Right lobe of liver (tissue), 6 donors: ENCODE results near the gene PRKAR1B. TPM values are rescaled to one million over a fixed set of nuclear protein-coding genes. Genes with fewer than 3 reads are reported as not detected.

Source experiments
- ATAC-seq, 4 donors: fragments of 200-7000 bp; cut with Tn5 transposase; one replicate each; pipeline ENCODE4 v1.9.1; 2020; ENCODE audit warnings: mild to moderate bottlenecking in 4 of 4, moderate library complexity in 4 of 4
- DNase-seq, 3 donors: peaks; one replicate each; pipeline ENCODE4 v3.0.0-alpha.2; 2020
- H3K27ac ChIP-seq, 3 donors: fragments of 200-600 bp; one replicate each; pipeline ENCODE4 v1.8.0; 2022
- H3K27me3 ChIP-seq, 2 donors: fragments of 200-600 bp; one replicate each; pipeline ENCODE4 v1.8.0; 2022
- H3K36me3 ChIP-seq, 4 donors: fragments of 200-600 bp; sonication (generic) in 1 of 4; one replicate each; pipeline versions ENCODE4 v1.5.1 to v1.8.0; 2017 to 2022; ENCODE audit warnings: control low read depth in 1 of 4
- H3K4me1 ChIP-seq, 4 donors: fragments of 200-600 bp; sonication (generic) in 1 of 4; one replicate each; pipeline versions ENCODE4 v1.5.1 to v1.8.0; 2017 to 2022; ENCODE audit warnings: control low read depth in 1 of 4
- H3K4me3 ChIP-seq, 3 donors: fragments of 200-600 bp; one replicate each; pipeline ENCODE4 v1.8.0; 2022
- H3K9me3 ChIP-seq, 4 donors: fragments of 200-600 bp; sonication (generic) in 1 of 4; one replicate each; pipeline versions ENCODE4 v1.5.1 to v1.8.0; 2017 to 2022; ENCODE audit warnings: control low read depth in 1 of 4
- POLR2A ChIP-seq: fragments of 450-650 bp; IDR thresholded peaks from one replicate; pipeline ENCODE4 v1.6.1; 2017; ENCODE audit warnings: antibody characterized with exemption, mild to moderate bottlenecking
- WGBS: methylation state at CpG from one replicate; pipeline ENCODE4 v1.1.6; 2018; ENCODE audit warnings: low coverage, low lambda C conversion rate; ENCODE audit not compliant: insufficient coverage; ENCODE audit errors: missing lambda C conversion rate; 5-methylcytosine and 5-hydroxymethylcytosine counted together
- intact Hi-C, 2 donors: fragments of 100-400 bp; cut with DNase I; formaldehyde crosslinking; loops; one replicate each; pipeline versions ENCODE4 v1.11.2 to v1.14.1; 2022
- total RNA-seq, 6 experiments: library from RNA; depleted of rRNA in 2 of 6; stranded (reverse); fragments of >200 nt in 2 of 6; fragmentation: NEBNext Ultra II Directional in 3 of 6; extraction: Animal tissue kit (Norgen Biotek cat#: 25700) in 3 of 6; gene quantifications; one replicate each; pipeline versions ENCODE4 v1.1.0 to v1.2.4, GENCODE V29; 2016 to 2023
- TF ChIP-seq, protein P1 (sequence below), 4 donors: fragments of 200-600 bp in 3 of 4; fragments of 450-650 bp in 1 of 4; IDR thresholded peaks; one replicate each; pipeline versions ENCODE4 v1.5.1 to v1.8.0; 2016 to 2022; ENCODE audit warnings: antibody characterized with exemption in 4 of 4, mild to moderate bottlenecking in 2 of 4
- donor health status: DM: no; HTN: yes; CAD: no.
- donor health status: DM: no; HTN: no; CAD: no.
- donor health status: DM: no; HTN: no; CAD: no.
- donor health status: DM: no; HTN: yes; CAD: no.
- donor health status: DM: no; HTN: yes; CAD: no.

Gene PRKAR1B
- total RNA-seq, 6 experiments from 2014 or later = 4.7 to 20.8 (median 11.3) TPM

- Histone ChIP-seq H3K36me3 (no peaks in the 10 kb centered on the region), H3K27ac (no peak overlapping the region), H3K4me1 (no peaks in the 10 kb centered on the region), H3K9me3 (no peaks in the 10 kb centered on the region), H3K4me3 (no peak overlapping the region), H3K27me3 (no peaks in the 10 kb centered on the region)
- WGBS = 87% methylated on average over 15 of the region's 26 CpGs
- TF ChIP-seq, protein P1, sequence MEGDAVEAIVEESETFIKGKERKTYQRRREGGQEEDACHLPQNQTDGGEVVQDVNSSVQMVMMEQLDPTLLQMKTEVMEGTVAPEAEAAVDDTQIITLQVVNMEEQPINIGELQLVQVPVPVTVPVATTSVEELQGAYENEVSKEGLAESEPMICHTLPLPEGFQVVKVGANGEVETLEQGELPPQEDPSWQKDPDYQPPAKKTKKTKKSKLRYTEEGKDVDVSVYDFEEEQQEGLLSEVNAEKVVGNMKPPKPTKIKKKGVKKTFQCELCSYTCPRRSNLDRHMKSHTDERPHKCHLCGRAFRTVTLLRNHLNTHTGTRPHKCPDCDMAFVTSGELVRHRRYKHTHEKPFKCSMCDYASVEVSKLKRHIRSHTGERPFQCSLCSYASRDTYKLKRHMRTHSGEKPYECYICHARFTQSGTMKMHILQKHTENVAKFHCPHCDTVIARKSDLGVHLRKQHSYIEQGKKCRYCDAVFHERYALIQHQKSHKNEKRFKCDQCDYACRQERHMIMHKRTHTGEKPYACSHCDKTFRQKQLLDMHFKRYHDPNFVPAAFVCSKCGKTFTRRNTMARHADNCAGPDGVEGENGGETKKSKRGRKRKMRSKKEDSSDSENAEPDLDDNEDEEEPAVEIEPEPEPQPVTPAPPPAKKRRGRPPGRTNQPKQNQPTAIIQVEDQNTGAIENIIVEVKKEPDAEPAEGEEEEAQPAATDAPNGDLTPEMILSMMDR (IDR thresholded peaks at IDR 0.05) = no peak
- TF ChIP-seq POLR2A = no peak
- ATAC-seq = no peak
- no peak for DNase-seq
- intact Hi-C loops = no loop called here
These were observed 162.8 kb downstream of the PRKAR1B start for GRCh38 chr7:564176-564865.

DNA sequence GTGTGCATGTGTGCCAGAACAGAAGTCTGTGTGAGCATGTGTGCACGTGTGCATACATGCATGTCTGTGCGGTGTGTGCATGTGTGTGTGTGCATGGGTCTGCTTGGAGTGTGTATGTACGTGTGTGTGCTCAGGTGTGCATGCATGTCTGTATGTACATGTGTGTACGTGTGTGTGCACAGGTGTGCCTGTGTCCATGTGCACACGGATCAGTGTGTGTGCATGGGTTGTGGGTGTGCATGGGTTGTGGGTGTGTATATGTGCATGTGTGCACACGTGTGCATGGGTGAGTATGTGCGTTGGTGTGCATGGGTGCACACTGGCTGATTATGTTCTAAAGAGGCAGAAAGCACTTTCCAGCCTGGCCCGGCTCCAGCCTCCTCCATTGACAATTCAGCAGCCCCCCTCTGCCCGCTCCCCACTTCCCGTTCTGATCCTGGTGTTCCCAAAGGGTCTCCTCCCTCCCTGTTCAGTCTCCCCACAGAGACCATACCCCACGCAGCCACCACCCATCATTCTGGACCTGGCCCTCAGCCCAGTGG is 163.4 kb downstream of the PRKAR1B start:
- no peaks in the 10 kb centered on the region for H3K36me3 ChIP-seq
- no peak overlapping the region for H3K4me3 ChIP-seq
- ATAC-seq (no peak), DNase-seq (no peak)
- H3K27me3 ChIP-seq = no peaks in the 10 kb centered on the region
- TF ChIP-seq, protein P1 (IDR thresholded peaks at IDR 0.05) = no peak
- H3K27ac ChIP-seq = no peak overlapping the region
- intact Hi-C loops = no loop called here
- no peaks in the 10 kb centered on the region for H3K9me3 ChIP-seq
- H3K4me1 ChIP-seq = no peaks in the 10 kb centered on the region
- WGBS = no CpG with 5 or more reads among the region's 11 CpGs

DNA sequence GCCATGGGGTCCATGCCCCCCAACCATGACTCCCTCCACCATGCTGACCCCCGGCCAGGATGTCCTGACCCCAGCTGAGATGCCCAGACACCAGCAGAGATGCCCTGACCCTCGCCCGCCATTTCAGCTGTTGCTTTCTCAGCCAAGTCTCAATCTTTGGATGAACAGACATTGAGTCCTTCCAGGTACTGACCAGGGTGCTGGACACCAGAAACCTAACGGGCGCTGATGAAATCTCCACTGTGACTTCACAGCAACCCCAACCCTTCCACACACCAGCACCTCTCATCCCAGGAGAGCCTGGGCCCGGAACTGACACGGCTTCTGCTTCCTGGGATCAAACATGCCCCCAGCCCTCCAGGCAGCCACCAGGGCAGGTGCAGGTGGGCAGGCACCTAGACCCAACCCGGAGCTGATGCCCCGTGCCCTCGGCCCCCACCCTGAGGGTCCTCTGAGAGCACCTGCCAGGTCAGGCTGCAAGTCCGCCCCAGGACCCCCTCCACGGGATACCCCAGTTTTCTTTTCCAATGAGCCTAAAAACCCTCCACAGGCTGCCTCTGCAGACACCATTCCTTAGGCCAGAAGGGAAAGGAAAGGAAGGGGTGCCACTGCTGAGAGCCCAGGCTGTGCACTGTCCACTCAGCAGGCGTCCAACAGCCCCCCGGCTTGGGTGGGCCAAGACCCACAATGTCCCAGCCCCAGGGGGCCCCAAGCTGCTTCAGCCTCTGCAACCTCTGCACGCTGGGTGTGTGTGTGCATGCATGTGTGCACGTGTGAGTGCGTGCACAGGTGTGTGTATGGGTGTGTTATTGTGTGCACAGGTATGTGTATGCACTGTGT is 164.1 kb downstream of the PRKAR1B start:
- Histone ChIP-seq H3K4me3 (no peak overlapping the region), H3K27me3 (no peaks in the 10 kb centered on the region), H3K9me3 (no peaks in the 10 kb centered on the region), H3K36me3 (no peaks in the 10 kb centered on the region), H3K4me1 (no peaks in the 10 kb centered on the region), H3K27ac (no peak overlapping the region)
- intact Hi-C loops = no loop called here
- TF ChIP-seq POLR2A = no peak
- TF ChIP-seq, protein P1 (IDR thresholded peaks at IDR 0.05) = no peak
- no peak for ATAC-seq
- DNase-seq = no peak
- 93% methylated on average over 9 of the region's 17 CpGs for WGBS

DNA sequence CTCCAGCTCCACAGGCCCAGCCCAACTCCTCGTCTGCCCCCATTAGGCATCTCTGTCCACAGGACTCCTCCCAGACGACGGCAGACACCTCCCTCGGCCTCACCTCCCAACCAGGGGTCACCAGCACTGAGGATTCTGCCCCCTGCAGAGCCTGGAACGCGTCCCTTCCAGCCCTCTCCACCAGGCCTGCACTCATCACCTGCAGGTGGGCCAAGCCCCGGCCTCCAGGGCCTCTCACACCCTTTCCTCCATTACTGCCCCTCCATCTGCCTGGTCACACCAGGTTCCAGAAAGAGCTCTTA is 164.8 kb downstream of the PRKAR1B start:
- H3K9me3 ChIP-seq = no peaks in the 10 kb centered on the region
- intact Hi-C loops = no loop called here
- H3K27ac ChIP-seq = no peak overlapping the region
- no peak overlapping the region for H3K4me3 ChIP-seq
- no peaks in the 10 kb centered on the region for H3K27me3 ChIP-seq
- H3K4me1 ChIP-seq = no peaks in the 10 kb centered on the region
- DNase-seq = no peak
- WGBS = 80% methylated on average over 2 of the region's 7 CpGs
- H3K36me3 ChIP-seq = no peaks in the 10 kb centered on the region
- ATAC-seq = no peak
- TF ChIP-seq POLR2A = no peak
- TF ChIP-seq, protein P1 (IDR thresholded peaks at IDR 0.05) = no peak
